Stimulated activated CD8-positive, alpha-beta memory T cell treated with anti-CD3 and anti-CD28 coated beads, Interleukin-4, amount 100 ng/mL, for 24 hours (primary cell): ENCODE measurements around the gene GBE1.
"Not testable (repeated sequence)": the region's sequence is repeated elsewhere in the genome, so short reads cannot be mapped to it uniquely, and the experiment has no call there.

ENCODE experiments used
- DNase-seq: peaks from one replicate; pipeline ENCODE4 v3.0.0-alpha.2; 2020; ENCODE audit warnings: low read depth

The GBE1 gene

DNA sequence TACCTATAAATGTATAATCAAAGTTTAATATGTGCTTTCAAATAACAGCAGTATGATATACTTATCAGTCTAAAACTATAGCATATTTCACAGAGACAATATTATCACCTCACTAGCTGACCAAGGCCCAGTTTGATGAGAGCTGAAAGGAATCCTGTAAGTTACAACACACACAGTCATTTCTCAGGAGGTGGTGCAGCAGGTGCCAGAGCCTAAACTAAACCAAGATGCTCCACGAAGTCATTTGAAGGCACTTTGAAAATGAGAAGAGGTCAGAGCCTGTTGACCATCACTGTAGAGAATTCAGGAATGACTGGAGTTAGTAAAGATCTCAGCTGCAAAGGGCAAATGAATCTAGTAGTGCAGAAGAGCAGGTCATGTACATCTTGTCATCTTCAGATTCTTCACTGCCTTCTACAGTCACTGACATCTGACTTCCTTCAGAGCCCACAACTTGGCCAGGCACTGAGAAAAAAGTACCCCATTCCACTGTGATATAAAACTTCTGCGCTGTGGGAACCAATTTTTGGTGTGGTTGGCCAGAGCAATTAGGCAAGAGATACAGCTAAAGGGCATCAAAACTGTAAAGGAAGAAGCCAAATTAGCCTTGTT is 7.9 kb downstream of the GBE1 start:
- DNase-seq: no peak

DNA sequence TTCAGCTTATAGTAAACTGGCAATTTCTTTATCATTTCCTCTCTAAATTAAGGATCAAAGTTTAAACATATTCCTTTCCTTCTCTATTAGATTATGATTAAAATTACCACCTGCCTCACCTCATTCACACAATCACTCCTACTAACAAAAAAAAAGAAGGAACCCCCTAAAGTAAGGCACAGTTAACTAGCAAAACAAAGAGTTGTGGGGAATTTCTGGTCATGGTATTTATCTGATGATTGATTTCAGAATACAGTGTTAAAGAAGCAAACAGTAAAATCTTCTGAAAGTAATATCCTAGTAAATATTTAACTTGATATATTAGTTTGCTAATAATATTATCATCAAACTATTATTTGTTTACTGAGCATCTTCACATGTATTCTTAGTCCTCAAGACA is 8.8 kb downstream of the GBE1 start:
- no peak for DNase-seq

DNA sequence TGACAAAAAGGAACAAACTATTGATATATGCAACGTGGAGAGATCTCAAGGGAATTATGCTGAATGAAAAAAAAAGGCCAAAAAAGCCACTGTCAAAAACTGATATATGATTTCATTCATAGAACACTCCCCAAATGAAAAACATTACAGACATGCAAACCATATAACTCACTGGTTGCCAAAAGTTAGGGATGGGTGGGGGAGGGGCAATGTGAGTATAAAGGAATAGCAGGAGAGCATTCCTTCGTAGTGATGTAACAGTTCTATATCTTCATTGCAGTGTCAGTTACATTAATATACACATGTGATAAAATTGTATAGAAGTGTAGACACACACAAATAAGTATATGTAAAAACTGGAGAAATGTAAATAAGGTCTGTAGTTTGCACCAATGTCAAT is 12.2 kb downstream of the GBE1 start:
- DNase-seq: no peak

DNA sequence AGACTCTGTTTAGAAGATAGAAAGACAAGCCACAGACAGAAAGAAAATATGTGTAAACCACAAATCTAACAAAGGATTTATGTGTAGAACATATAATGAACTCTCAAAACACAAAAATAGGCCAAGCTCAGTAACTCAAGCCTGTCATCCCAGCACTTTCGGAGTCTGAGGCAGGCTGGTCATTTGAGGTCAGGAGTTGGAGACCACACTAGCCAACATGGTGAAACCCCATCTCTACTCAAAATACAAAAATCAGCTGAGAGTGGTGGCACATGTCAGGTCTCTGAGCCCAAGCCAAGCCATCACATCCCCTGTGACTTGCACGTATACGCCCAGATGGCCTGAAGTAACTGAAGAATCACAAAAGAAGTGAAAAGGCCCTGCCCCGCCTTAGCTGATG is 14.2 kb downstream of the GBE1 start:
- DNase-seq: not testable (repeated sequence)

DNA sequence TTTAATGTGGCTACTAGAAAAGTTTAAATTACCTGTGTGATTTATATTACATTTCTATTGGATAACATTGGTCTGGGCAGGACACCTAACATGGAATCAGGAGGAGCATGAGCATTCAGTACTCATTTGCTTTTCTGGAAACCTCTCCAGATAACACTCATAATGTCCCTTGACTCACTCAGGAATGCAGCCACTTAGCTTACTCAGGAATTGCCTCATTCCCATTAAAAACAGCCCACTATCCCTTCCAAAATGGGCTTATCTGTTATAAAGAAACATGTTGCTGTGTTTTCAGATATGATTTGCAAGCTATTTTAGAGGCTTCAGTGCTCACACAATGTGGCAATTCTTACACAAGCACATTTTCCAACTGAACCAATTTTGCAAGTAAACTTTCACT is 17.1 kb downstream of the GBE1 start:
- DNase-seq: no peak

DNA sequence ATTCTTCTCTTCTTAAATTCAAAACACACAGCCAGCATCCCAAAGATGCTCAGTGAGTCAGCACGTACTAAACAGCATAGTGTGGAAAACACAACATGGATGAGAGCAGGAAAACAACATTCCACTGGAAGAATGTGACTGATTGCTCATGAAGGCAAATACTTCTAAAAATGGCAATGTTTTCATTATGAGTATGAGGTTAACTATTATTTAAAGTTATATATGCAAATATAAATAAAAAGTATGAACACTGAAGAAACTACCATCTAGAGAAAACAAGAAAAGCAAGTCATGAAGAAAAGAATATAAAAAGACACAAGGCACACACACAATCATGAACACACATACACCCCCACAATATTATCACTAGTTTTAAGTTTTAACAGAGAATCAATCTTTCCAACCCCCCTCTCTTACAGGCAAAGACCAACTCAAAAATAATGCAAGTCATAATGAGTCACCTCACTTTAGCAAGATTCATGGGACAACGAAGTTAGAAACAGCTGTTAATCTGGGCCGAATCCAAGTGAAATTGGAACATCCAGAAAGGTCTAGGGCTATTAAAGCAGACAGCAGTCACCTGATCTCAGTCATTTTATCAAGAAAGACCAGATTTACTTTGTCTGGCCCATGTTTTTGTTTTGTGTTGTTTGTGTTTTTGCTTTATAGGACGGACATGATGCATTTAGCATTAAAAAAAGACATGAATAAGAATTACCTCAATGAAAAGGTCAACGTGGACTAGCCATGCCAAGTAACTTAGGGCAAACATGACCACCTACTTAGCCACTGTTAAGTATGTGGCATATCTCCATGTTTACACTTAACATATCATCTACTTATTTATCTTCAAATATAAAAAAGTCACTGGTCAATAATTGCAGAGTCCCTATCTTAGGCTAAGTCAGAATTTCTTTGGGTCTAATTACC is 18.1 kb downstream of the GBE1 start:
- DNase-seq: no peak

DNA sequence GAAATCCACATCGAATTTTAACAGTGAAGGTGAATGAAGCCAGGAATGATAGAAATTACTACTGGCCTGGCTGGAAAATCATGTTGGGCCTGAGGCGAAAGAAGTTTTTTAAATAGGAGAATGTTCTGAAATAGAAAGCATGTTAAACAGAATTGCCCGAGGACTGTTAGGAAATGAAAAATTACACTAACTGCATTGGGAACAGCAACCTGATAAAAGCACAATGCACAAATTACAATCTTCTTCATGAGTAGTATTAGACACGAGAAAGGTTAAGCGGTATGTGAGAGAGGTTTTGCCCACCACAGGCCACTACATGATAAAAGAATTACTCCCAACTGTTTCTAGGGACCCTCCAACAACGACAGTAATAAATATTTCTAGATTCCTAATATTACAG is 18.9 kb downstream of the GBE1 start:
- no peak for DNase-seq

DNA sequence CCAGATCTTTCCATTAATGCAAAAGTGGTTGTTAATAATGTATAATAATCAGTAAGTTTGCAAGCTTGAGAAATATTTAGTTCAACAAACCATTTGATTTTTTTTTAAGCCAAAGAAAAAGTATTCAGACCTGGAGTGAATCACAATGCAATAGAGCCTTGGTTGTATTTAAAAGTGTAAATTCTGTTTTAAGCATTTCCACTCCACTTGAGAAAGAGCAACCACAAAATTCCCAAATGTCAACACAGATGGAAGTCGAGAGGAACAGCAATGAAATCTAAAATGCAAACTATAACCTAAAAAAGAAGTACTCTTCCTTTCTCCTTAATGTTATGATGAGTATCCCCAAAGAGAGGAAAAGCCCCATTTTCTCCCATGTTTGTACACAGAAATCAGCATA is 20.2 kb downstream of the GBE1 start:
- no peak for DNase-seq

DNA sequence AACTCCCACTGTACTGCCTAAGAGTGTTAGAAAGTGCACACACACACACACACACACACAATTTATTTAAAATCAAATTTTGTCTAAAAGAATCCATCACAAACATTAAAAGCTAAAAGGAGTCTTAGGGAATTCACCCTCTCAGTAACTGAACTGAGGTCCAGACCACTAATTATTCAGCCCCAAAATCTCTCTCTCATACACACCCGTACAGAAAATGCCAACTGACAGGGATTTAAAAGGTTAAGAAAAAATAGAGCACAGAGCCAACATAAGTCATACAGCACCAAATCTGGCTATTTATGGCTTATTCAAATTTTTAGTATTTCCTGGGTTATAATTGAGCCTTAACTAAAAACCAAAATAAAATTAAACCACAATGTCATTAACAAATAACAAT is 20.7 kb downstream of the GBE1 start:
- no peak for DNase-seq

DNA sequence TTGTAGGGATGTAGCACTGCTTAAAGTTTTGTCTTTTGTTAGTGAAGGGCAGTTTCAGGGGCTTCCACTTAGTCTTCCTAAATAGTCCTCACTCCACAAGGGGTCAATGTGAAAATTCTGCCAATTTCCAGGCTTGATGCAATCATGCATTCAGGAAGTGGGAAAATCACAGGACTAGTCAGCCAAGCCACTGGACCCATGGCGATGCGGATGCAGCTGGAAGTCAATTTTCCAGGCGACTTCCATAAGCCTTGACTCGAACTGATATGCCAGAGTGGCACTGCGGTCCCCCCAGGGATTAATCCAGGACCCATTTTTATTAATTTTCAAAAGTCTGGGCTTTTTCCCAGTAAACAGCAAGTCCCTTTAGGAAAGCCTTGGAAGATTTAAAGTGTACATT is 26.1 kb downstream of the GBE1 start:
- DNase-seq: no peak

DNA sequence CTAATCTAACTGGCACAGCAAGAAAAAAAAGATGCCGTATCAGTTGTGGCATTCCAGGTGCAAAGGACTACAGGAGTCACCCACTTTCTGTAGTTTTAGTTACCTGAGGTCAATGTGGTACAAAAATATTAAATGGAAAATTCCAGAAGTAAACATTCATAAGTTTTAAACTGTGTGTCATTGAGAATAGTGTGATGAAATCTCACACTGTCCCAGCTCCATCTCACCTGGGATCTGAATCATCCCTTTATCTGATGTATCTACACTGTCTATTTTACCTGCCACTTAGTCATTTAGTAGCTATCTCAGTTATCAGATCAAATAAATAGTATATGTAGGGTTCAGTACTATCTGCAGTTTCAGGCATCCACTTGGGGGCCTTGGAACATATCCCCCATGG is 26.7 kb downstream of the GBE1 start:
- no peak for DNase-seq

DNA sequence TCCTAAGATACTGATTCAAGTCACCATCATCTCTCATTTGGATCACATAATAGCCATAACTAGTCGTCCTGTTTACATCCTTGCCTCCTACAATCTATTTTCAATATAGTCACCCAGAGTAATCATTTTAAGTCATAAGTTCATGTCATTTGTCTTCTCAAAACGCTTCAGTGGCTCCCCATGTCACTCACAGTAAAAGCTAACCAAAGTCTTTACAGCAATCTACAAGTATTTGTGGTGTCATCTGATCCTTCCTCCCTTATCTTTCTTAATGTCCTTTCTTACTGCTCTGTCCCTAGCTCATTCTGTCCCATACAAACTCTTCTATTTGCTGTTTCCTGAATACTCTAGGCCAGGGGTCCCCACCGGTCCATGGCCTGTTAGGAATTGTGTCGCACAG is 28.8 kb downstream of the GBE1 start:
- no peak for DNase-seq

DNA sequence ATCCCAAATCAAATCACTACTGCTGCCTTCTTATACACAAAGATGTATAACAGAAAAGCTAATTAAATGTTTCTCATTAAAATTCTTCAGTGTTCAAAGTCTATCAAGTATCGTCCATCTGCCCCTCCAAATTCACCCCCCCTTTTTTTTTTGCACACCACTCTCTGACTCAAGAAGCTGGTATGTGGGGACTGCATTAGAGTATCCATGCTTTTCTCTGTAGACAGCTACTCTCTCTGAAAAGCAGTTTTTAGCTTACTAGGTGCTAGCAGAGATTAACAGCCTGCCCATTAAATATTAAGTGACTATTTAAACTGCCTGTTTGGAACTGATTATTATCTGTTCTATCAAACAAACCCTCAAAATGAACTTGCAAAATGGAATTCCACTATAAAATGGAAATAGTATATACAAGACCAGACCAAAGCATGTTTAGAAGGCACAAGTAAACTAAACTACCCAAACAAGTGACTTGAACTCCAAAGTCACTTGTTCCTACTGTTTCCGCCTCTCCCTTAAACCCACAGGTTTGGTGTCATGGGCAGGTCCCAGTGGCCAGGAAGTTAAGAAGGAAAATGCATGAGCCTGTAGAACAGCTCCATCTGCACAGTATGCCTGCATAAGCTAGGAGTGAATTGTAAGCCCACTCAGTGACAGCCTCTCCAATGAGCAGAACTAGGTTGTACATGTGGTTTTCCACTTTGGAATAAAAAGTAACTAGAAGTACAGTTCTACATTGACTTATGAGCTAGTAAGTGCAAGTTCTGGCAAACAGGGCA is 32.5 kb downstream of the GBE1 start:
- no peak for DNase-seq

DNA sequence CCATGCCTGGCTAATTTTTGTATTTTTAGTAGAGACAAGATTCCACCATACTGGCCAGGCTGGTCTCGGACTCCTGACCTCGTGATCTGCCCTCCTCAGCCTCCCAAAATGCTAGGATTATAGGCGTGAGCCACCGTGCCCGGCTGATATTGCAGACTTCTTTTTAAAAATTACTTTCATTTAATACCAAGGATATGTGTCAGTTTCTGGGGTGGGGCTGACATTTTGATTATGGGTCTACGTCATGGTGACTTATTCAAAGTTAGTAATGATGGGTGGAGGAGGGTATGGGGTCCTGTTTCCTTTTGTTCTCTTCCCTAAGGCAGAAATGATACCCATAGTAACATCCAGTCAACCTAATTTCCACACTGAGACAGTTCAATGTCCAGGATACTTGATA is 34.7 kb downstream of the GBE1 start:
- no peak for DNase-seq

DNA sequence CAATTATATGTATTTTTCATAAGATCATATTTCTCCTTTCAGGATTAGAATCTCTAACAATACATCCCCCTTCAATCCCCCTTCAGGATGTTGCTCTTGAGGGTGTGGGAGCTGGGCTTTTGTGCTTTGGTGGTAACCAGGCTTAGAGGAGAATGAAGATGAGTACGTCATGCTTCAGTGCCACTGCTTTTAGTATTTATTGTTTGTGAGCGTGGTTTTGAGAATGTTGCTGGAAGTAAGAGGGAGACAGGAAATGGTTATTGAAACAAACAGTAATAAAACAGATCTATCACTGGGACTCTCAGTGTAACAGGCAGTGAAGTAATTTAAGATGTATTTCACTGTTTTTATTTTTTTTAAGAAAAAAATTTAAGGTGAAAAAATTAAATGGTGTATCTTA is 35.3 kb downstream of the GBE1 start:
- no peak for DNase-seq

DNA sequence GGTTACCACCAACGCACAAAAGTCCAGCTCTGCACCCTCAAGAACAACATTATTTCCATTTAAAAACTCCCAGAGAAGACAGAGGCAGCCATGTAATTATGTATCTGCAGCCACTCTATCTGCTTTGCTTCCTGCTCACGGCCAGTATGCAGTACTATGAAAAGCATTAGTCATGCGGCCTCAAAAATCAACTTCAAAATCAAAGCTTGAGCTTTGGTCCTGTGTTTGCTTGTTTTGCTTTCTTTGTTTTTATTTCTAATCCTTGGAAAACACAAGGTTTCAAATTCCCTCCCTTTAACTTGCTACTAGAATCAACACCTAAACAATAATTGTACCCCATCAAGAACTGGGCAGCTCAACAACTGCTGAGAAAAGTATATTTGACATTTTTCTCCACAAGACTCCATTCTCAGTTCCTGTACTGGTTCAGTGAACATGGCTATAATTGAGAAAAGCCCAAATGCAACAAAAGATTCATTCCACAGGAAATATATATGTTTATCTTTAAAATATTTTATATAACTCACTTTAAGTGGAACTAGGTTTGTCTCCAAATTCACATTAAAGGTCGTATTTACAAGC is 37.6 kb downstream of the GBE1 start:
- DNase-seq: no peak

DNA sequence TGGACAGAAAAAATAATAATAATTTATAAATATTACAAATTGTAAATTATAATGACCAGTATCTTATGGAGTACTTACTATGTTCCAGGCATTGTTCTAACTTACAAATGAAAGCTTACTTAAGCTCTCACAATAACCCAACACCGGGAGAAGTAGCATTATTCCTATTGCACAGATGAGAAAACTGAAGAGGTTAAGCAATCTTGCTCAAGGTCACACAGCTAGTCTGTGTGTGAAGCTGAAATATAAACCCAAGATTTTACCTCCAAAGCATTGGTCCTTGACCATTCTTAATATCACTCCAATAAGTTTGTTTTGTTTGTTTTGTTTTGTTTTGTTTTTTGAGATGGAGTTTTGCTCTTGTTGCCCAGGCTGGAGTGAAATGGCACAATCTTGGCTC is 43.1 kb downstream of the GBE1 start:
- no peak for DNase-seq

DNA sequence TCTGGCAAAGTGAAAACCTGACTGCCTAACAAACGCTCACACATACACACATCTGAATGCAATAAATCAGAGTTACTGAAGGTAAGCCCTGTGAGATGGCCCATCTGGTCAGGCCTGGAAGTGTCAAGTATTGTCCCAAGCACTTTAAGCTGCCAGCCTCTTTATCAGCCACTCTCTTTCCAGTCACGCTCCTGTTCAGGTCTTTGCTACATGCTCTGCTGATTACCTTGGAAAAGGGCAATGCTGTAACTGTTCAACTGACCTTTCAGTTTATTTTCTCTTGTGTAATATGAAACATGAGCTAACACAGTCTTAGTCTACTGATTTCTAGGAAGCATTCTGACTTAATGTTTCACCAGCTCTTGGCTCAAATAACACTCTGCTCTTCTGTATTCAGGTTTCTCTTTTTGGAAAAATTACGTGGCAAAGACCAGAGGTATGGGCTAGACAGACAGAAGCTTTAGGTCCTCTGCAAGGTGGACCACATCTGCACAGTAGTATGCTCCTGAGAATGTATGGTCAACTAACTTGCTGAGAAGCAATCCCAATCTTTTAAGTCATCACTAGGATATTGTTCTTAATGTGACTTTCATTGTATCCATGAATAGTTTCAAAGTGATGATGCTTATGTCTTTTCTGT is 44.5 kb downstream of the GBE1 start:
- no peak for DNase-seq

DNA sequence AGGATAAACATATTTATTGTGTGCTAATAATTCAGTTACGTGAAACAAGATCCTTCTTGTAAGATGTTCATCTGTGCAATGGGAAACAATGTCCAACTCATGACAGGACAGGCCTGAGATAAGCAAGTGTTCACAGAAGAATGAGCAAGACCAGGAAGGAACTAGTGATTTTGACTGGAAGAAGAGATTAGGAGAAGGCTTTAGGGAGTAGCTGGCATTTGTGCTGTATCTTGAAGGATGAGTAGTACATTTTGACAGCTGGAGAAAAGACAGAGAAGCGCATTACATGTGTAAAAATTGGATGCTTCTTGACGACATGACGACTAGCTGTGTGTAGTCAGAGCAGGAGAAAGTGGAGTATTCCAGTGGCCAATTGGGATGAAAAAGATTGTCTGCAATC is 48.4 kb downstream of the GBE1 start:
- no peak for DNase-seq

DNA sequence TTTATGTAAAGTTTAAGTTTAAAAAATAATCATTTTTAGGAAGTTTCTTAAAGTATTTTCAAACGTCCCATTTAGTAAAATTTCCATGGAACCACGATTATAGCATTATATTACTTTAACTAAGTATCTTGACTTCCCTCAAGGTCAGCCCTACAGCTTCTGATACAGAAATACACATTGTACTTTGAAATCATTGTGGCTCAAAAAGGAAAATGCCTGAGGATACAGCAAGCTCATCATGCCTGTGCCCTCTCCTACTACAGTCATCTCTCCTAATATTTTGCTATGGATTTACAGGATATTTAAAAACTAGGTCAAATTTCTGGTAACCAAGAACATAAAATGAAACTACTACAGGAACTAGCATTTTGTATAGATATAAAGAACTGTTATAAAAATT is 51.8 kb downstream of the GBE1 start:
- DNase-seq: no peak

DNA sequence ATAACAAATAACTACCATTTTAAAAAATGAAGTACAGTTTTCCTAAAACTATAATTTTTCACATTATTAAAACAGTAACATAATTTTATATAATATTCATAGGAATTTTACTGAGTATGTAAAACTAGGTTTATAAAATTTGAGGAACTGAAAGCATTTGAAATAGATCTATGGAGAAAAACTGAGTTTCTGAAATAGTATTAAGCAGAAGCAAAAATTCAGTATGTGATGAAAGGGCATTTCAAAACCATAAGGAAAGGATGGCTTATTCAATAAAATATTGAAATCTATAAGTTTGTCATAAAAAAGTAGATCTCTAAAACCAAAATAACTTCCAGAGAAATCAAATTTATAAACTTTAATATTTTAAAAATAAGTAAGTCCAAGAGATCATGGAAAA is 53.4 kb downstream of the GBE1 start:
- no peak for DNase-seq

DNA sequence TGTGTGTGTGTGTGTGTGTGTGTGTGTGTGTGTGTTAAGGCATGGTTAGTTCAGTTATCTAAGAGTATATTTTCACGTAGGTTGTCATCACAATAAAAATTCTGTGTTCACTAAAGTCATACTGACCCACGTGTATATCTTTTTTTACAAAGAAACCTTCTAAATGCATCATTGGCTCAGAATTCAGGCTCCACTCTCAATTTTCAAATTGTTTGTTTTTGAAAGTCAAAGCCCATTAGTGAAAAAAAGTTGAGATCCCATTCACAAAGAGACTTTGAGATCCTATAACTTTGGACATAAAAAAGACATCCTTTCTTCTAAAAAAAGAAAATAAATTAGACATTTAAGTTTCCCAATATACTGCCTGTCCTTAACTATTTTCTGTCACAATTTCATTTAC is 59.3 kb downstream of the GBE1 start:
- no peak for DNase-seq
